HepG2 (cell line): ENCODE measurements around the gene TMEM269. TPM values are rescaled to one million over a fixed set of nuclear protein-coding genes. Genes with fewer than 3 reads are reported as not detected.

Experiments used
- DPF2 ChIP-seq: sonication (generic); formaldehyde crosslinking; IDR thresholded peaks from 2 replicates; pipeline ENCODE4 v1.4.0; 2020; ENCODE audit warnings: mild to moderate bottlenecking, low read depth, missing genetic modification reagents, borderline replicate concordance
- EP300 ChIP-seq, 3 experiments: sonication (generic) in 1 of 3; formaldehyde crosslinking in 1 of 3; IDR thresholded peaks; 2 replicates each; pipeline versions ENCODE4 v1.5.1 to v1.6.1; 2011 to 2020; ENCODE audit warnings: low read depth in 2 of 3, low read length in 2 of 3, borderline replicate concordance in 1 of 3, improper control_type of control experiment in 1 of 3, mild to moderate bottlenecking in 1 of 3, missing genetic modification reagents in 1 of 3, moderate library complexity in 1 of 3
- FOXK1 ChIP-seq: sonication (generic); formaldehyde crosslinking; IDR thresholded peaks from 2 replicates; pipeline ENCODE4 v1.4.0; 2020; ENCODE audit warnings: low read depth, missing genetic modification reagents, borderline replicate concordance
- FOXO1 ChIP-seq: sonication (generic); formaldehyde crosslinking; IDR thresholded peaks from 2 replicates; pipeline ENCODE4 v1.4.0; 2020; ENCODE audit warnings: missing genetic modification reagents
- GTF2F1 ChIP-seq: fragments of 150-350 bp; IDR thresholded peaks from 2 replicates; pipeline ENCODE4 v1.6.1; 2014; ENCODE audit warnings: low read length
- HOXD1 ChIP-seq: sonication (generic); formaldehyde crosslinking; IDR thresholded peaks from 2 replicates; pipeline ENCODE4 v1.5.0; 2020; ENCODE audit warnings: missing genetic modification reagents
- MAFK ChIP-seq, 2 experiments: IDR thresholded peaks in 1 of 2; conservative IDR thresholded peaks in 1 of 2; 2 replicates each; pipeline ENCODE4 v1.6.1; 2011; ENCODE audit warnings: improper control_type of control experiment in 2 of 2, low read length in 2 of 2
- PCBP1 ChIP-seq: fragments of 200-400 bp; formaldehyde crosslinking; IDR thresholded peaks from 2 replicates; pipeline ENCODE4 v1.6.1; 2017; ENCODE audit warnings: mild to moderate bottlenecking, low read depth, low read length, borderline replicate concordance
- PRPF4 ChIP-seq: fragments of 200-400 bp; formaldehyde crosslinking; IDR thresholded peaks from 2 replicates; pipeline ENCODE4 v1.6.1; 2016; ENCODE audit warnings: low read length, low read depth; ENCODE audit not compliant: poor library complexity, severe bottlenecking
- SALL1 ChIP-seq: sonication (generic); formaldehyde crosslinking; IDR thresholded peaks from 2 replicates; pipeline ENCODE4 v1.8.0; 2022; ENCODE audit warnings: mild to moderate bottlenecking, missing genetic modification reagents
- SAP130 ChIP-seq: IDR thresholded peaks from 2 replicates; pipeline ENCODE4 v1.6.1; 2016; ENCODE audit warnings: low read depth
- TOE1 ChIP-seq: sonication (generic); formaldehyde crosslinking; IDR thresholded peaks from 2 replicates; pipeline ENCODE4 v1.4.0; 2020; ENCODE audit warnings: mild to moderate bottlenecking, missing genetic modification reagents
- ZBTB8A ChIP-seq: sonication (generic); formaldehyde crosslinking; IDR thresholded peaks from 2 replicates; pipeline ENCODE4 v1.4.0; 2020; ENCODE audit warnings: mild to moderate bottlenecking, low read depth, missing genetic modification reagents, borderline replicate concordance
- polyA plus RNA-seq, 8 experiments: library from polyadenylated mRNA; depleted of rRNA in 3 of 8; stranded (reverse) in 7 of 8; unstranded in 1 of 8; fragments of >200 nt; fragmentation: Illumina TruSeq in 4 of 8; extraction: Trizol in 4 of 8; gene quantifications; 2 replicates each; pipeline versions ENCODE4 v1.2.1 to v1.2.3, GENCODE V29; 2011 to 2016; ENCODE audit warnings: low read depth in 4 of 8, missing spikeins in 1 of 8, mixed read lengths in 1 of 8; ENCODE audit not compliant: insufficient read depth in 1 of 8
- total RNA-seq, 5 experiments: library from RNA; depleted of rRNA; stranded (reverse); fragments of >200 nt; fragmentation: Illumina TruSeq; extraction: Trizol; gene quantifications; 2 replicates each; pipeline ENCODE4 v1.2.3, GENCODE V29; 2016; ENCODE audit warnings: low read depth in 1 of 5
- TF ChIP-seq, protein P1 (sequence below): sonication (generic); formaldehyde crosslinking; IDR thresholded peaks from 2 replicates; pipeline ENCODE4 v1.4.0; 2020; ENCODE audit warnings: missing genetic modification reagents, mild to moderate bottlenecking, borderline replicate concordance
- TF ChIP-seq, protein P2 (sequence below): sonication (generic); formaldehyde crosslinking; IDR thresholded peaks from 2 replicates; pipeline ENCODE4 v1.5.1; 2020; ENCODE audit warnings: mild to moderate bottlenecking, missing genetic modification reagents, moderate library complexity
- TF ChIP-seq, protein P3 (sequence below): IDR thresholded peaks from 2 replicates; pipeline ENCODE4 v1.6.1; 2016; ENCODE audit warnings: low read depth
- TF ChIP-seq, protein P4 (sequence below): sonication (generic); formaldehyde crosslinking; IDR thresholded peaks from 2 replicates; pipeline ENCODE4 v1.5.1; 2020; ENCODE audit warnings: missing genetic modification reagents, mild to moderate bottlenecking, borderline replicate concordance
- TF ChIP-seq, protein P5 (sequence below): sonication (generic); formaldehyde crosslinking; IDR thresholded peaks from 2 replicates; pipeline ENCODE4 v1.4.0; 2020; ENCODE audit warnings: mild to moderate bottlenecking, missing genetic modification reagents
- TF ChIP-seq, protein P6 (sequence below): sonication (generic); formaldehyde crosslinking; IDR thresholded peaks from 2 replicates; pipeline ENCODE4 v1.4.0; 2020; ENCODE audit warnings: mild to moderate bottlenecking, missing genetic modification reagents

The TMEM269 gene
- total and polyA plus RNA-seq, 2 of the 13 experiments (the other 11 are each of a cell fraction or from before 2014, with no cell fraction given), result 0.15 to 0.21 TPM

DNA sequence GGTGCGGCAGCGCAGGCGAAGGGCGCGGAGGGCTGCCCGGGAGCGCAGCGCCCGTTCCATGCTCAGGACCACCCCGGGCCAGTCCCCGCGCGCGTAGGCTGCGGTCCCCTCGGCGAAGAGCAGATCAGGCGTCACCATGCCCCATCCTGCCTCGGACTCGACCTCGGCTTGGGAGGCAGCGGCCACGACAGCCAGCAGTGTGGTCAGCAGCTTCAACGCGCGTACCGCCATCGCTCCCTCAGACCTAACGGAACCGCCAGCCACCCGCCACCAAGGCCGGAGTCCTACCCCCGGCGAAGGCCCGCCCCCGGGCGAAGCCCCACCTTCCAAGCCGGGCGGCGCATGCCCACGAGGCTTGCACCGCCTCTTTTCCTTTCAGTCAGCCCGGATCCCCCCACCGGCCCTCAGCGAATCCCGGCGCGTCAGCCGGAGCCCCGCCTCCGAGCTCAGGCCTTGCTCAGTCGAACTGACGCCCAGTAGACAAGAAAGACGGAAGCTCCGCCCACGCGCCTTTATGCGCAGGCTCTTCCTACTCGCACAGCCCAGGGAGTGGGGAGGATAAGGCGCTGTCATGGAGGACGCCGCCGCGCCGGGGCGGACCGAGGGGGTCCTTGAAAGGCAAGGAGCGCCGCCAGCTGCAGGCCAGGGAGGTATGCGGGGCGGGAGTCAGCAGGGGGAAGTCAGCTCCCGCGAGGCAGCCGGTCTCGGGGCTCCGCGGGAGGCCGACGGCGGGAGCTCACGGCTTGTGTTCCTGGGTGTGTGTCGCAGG, 17.9 kb upstream of the TMEM269 start, which contains the start of the genes C1orf50 and P3H1 (continued):
- no peak for TF ChIP-seq GTF2F1
- TF ChIP-seq, protein P1, sequence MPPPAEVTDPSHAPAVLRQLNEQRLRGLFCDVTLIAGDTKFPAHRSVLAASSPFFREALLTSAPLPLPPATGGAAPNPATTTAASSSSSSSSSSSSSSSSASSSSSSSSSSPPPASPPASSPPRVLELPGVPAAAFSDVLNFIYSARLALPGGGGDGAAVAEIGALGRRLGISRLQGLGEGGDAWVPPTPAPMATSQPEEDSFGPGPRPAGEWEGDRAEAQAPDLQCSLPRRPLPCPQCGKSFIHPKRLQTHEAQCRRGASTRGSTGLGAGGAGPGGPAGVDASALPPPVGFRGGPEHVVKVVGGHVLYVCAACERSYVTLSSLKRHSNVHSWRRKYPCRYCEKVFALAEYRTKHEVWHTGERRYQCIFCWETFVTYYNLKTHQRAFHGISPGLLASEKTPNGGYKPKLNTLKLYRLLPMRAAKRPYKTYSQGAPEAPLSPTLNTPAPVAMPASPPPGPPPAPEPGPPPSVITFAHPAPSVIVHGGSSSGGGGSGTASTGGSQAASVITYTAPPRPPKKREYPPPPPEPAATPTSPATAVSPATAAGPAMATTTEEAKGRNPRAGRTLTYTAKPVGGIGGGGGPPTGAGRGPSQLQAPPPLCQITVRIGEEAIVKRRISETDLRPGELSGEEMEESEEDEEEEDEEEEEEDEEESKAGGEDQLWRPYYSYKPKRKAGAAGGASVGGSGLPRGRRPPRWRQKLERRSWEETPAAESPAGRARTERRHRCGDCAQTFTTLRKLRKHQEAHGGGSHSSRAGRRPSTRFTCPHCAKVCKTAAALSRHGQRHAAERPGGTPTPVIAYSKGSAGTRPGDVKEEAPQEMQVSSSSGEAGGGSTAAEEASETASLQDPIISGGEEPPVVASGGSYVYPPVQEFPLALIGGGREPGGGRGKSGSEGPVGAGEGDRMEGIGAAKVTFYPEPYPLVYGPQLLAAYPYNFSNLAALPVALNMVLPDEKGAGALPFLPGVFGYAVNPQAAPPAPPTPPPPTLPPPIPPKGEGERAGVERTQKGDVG (CRISPR knock-in tag), result peak; percentile 60; the same call in 1 of the 2 replicates
- TF ChIP-seq FOXO1, result no peak
- TF ChIP-seq ZBTB8A (CRISPR knock-in tag), result no peak
- TF ChIP-seq PCBP1, result no peak
- no peak; the same call in 1 of the 2 replicates for TF ChIP-seq FOXK1
- TF ChIP-seq, protein P2, sequence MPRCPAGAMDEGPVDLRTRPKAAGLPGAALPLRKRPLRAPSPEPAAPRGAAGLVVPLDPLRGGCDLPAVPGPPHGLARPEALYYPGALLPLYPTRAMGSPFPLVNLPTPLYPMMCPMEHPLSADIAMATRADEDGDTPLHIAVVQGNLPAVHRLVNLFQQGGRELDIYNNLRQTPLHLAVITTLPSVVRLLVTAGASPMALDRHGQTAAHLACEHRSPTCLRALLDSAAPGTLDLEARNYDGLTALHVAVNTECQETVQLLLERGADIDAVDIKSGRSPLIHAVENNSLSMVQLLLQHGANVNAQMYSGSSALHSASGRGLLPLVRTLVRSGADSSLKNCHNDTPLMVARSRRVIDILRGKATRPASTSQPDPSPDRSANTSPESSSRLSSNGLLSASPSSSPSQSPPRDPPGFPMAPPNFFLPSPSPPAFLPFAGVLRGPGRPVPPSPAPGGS (CRISPR knock-in tag), result peak; percentile 3; the same call in 1 of the 2 replicates
- TF ChIP-seq DPF2 (CRISPR knock-in tag), result no peak
- TF ChIP-seq HOXD1 (CRISPR knock-in tag), result peak; percentile 70; the same call in 1 of the 2 replicates
- TF ChIP-seq TOE1 (CRISPR knock-in tag), result no peak
- TF ChIP-seq, protein P3, sequence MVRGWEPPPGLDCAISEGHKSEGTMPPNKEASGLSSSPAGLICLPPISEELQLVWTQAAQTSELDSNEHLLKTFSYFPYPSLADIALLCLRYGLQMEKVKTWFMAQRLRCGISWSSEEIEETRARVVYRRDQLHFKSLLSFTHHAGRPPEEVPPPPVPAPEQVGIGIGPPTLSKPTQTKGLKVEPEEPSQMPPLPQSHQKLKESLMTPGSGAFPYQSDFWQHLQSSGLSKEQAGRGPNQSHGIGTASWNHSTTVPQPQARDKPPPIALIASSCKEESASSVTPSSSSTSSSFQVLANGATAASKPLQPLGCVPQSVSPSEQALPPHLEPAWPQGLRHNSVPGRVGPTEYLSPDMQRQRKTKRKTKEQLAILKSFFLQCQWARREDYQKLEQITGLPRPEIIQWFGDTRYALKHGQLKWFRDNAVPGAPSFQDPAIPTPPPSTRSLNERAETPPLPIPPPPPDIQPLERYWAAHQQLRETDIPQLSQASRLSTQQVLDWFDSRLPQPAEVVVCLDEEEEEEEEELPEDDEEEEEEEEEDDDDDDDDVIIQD (CRISPR knock-in tag), result peak; percentile 92
- no peak for TF ChIP-seq MAFK (conservative IDR thresholded peaks at IDR 0.05 in 1 of 2, IDR thresholded peaks at IDR 0.05 in 1 of 2; ENCODE audit: low read length in 2 of 2)
- TF ChIP-seq SALL1 (CRISPR knock-in tag), result peak; percentile 56
- no peak; a peak in 1 of 4 replicates for TF ChIP-seq EP300 (IDR thresholded peaks at IDR 0.05; ENCODE audit: low read depth in 2 of 2, low read length in 2 of 2)
- TF ChIP-seq EP300 (CRISPR knock-in tag; IDR thresholded peaks at IDR 0.05; ENCODE audit: borderline replicate concordance), result no peak
- TF ChIP-seq, protein P4, sequence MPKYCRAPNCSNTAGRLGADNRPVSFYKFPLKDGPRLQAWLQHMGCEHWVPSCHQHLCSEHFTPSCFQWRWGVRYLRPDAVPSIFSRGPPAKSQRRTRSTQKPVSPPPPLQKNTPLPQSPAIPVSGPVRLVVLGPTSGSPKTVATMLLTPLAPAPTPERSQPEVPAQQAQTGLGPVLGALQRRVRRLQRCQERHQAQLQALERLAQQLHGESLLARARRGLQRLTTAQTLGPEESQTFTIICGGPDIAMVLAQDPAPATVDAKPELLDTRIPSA (CRISPR knock-in tag), result no peak
- peak; percentile 88 for TF ChIP-seq SAP130
- TF ChIP-seq, protein P5, sequence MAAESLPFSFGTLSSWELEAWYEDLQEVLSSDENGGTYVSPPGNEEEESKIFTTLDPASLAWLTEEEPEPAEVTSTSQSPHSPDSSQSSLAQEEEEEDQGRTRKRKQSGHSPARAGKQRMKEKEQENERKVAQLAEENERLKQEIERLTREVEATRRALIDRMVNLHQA (CRISPR knock-in tag), result no peak
- TF ChIP-seq, protein P6, sequence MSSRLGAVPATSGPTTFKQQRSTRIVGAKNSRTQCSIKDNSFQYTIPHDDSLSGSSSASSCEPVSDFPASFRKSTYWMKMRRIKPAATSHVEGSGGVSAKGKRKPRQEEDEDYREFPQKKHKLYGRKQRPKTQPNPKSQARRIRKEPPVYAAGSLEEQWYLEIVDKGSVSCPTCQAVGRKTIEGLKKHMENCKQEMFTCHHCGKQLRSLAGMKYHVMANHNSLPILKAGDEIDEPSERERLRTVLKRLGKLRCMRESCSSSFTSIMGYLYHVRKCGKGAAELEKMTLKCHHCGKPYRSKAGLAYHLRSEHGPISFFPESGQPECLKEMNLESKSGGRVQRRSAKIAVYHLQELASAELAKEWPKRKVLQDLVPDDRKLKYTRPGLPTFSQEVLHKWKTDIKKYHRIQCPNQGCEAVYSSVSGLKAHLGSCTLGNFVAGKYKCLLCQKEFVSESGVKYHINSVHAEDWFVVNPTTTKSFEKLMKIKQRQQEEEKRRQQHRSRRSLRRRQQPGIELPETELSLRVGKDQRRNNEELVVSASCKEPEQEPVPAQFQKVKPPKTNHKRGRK (CRISPR knock-in tag), result no peak
- no peak for TF ChIP-seq PRPF4
